H1 (cell line): ENCODE data around the gene RPL28. TPM values are rescaled to one million over a fixed set of nuclear protein-coding genes. Genes with fewer than 3 reads are reported as not detected.

Source experiments
- KDM4A ChIP-seq: IDR thresholded peaks from one replicate; pipeline ENCODE4 v1.7.1; 2012; ENCODE audit warnings: low read depth, mild to moderate bottlenecking, moderate library complexity, low read length, inconsistent platforms; ENCODE audit not compliant: severe bottlenecking
- RBBP5 ChIP-seq: IDR thresholded peaks from 2 replicates; pipeline ENCODE4 v1.7.1; 2012; ENCODE audit warnings: low read depth, mild to moderate bottlenecking, inconsistent platforms, low read length, moderate library complexity, borderline replicate concordance
- ZNF274 ChIP-seq: IDR thresholded peaks from 2 replicates; pipeline ENCODE4 v1.7.0; 2012; ENCODE audit warnings: low read length, borderline replicate concordance; ENCODE audit errors: extremely low read depth
- polyA plus RNA-seq, 7 experiments: library from polyadenylated mRNA; depleted of rRNA in 3 of 7; stranded (reverse) in 5 of 7; unstranded in 2 of 7; fragments of >200 nt in 5 of 7; fragments of 200-250 nt in 2 of 7; gene quantifications; 1 replicate in 5 of 7; 2 replicates in 1 of 7; 4 replicates in 1 of 7; pipeline versions ENCODE4 v1.2.1 to v1.2.3, GENCODE V29; 2011 to 2013; ENCODE audit warnings: missing spikeins in 2 of 7, mixed read lengths in 2 of 7
- total RNA-seq: library from RNA; stranded (reverse); fragmentation: NEBNext Ultra II Directional; extraction: Animal tissue kit (Norgen Biotek cat#: 25700); gene quantifications from 2 replicates; pipeline ENCODE4 v1.2.1, GENCODE V29; 2021
- TF ChIP-seq, protein P1 (sequence below): IDR thresholded peaks from 2 replicates; pipeline ENCODE4 v1.6.1; 2012; ENCODE audit warnings: low read length, inconsistent platforms

RPL28 gene
- total and polyA plus RNA-seq, 2 of the 8 experiments (the other 6 are each of a cell fraction or from before 2014, with no cell fraction given) = 2,123 to 8,402 TPM

DNA sequence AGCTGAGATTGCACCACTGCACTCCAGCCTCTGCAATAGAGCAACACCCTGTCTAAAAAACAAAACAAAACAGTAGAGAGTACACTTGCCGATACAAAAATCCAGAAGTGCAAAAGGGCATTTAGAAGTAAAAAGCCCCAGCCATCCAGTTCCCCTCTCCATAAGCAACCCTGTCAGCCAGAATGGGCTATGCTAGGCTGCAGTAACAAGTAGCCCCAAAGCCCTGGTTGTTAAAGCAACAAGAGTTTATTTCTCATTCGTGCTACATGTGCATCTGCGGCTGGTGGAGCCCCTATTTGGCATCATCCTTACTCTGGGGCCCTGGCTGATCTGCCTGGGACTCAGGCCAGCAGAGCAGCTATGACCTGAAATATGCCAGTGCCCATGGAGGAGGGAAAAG, 38.8 kb downstream of the RPL28 start (continued):
- TF ChIP-seq KDM4A (no peak), ZNF274 (no peak), RBBP5 (no peak)
- TF ChIP-seq, protein P1, sequence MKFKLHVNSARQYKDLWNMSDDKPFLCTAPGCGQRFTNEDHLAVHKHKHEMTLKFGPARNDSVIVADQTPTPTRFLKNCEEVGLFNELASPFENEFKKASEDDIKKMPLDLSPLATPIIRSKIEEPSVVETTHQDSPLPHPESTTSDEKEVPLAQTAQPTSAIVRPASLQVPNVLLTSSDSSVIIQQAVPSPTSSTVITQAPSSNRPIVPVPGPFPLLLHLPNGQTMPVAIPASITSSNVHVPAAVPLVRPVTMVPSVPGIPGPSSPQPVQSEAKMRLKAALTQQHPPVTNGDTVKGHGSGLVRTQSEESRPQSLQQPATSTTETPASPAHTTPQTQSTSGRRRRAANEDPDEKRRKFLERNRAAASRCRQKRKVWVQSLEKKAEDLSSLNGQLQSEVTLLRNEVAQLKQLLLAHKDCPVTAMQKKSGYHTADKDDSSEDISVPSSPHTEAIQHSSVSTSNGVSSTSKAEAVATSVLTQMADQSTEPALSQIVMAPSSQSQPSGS = no peak
